Measurements from ENCODE around the gene ASIC4. TPM values are rescaled to one million over a fixed set of nuclear protein-coding genes. Genes with fewer than 3 reads are reported as not detected.
A peak's percentile ranks its signal among the peaks of the same experiment; 100 is the strongest.

Gene ASIC4
- polyA plus RNA-seq, 3 donors from 2014 or later, result not detected

DNA sequence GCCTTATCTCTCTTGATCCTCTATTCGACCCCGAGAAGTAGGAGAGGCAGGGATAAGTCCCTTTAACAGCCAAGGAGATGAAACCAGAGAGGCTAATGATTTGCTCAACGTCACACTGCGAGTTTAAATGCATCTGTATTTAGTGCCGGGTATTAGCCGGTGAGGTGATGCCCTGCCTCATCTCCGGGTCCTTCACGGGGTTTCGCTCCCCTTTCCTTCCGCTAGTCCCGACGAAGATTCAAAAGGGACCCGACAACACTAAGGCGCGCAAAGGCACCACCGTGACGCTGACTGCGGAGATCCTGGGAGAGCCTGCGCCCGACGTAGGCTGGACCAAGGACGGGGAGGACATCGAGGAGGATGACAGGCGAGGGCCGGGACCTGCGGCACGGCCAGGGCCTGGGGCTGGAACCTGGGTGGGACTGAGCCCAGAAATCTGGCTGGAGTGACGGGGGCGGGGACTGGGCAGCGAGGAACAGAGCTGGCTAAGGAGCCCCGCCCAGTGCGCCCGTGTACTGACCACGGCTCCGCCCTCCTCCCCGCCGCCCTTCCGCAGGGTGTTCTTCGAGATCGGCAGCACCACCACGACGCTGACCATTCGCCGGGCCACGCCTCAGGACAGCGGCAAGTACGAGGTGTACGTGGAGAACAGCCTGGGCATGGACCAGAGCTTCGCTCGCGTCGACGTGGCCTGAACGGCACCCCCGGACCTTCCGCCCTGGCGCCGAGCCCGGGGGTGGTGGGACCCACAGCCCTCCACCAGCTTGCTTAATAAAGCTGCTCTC lies 16.6 kb upstream of the ASIC4 start:
- H3K27me3 Mint-ChIP-seq (ENCODE audit: low read depth in 3 of 3), result peaks cover 5 to 18% (median 14%) of the 10 kb centered on the region in 3 donors
- H3K27ac Mint-ChIP-seq, result peak overlapping the region in 2 of 6 donors; percentile 80 to 93
- peak overlapping the region; percentile 94 to 99 (median 96) for H3K4me3 Mint-ChIP-seq
- peak; percentile 22 to 35 (median 31) for DNase-seq
- peaks cover 27 to 36% of the 10 kb centered on the region in 2 donors for H3K4me1 Mint-ChIP-seq
- H3K9me3 Mint-ChIP-seq, result peaks cover 0 to 2% (median 0%) of the 10 kb centered on the region in 6 donors
- peaks cover 0 to 4% (median 0%) of the 10 kb centered on the region in 3 donors for H3K36me3 Mint-ChIP-seq

DNA sequence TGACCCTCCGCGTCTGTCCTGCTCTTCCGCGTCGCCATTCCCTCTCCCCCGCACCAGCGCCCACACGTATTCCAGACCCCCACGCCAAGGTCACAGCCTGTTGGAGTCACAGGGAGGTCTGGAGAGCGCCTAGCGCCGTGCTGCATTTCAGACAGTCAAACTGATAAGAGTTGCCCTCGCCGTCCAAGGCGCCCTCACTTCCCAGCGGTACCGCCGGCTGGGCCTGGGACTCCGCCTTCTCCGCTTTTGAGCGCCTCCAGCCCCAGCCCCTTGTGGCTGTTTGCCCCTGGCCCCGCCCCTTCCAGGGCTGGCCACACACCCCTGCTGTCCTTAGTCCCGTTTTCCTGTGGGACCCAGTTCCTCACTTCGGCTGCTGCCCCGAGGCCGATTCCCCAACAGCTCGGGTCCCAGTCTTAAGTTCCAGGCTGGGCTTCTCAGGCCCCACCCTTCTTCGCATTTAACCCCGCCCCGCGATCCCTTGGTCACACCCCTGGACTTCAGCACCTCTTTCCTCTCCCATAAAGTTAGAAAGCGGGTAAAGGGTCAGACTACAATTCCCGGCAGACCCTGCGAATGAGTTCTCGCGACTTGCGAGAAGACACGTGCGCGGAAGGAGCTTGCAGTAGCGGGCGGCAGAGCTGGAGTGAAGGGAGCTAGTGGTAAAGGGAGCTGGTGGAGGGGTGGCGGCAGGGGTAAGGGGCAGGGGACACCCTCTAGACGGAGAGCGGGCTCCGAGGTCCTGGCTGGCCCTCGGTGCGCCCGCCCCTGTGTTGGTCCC lies 15.8 kb upstream of the ASIC4 start, which contains the start of gene GMPPA:
Gene GMPPA, plus strand, starts transcription at position 612 of the 778 bp plus-strand sequence. CDS start 1,085 bp downstream, outside the sequence.
- peaks cover 0 to 2% (median 0%) of the 10 kb centered on the region in 6 donors for H3K9me3 Mint-ChIP-seq
- peak within 1 kb of the TSS; percentile 80 to 95 (median 92) for H3K27ac Mint-ChIP-seq
- peaks cover 27 to 36% of the 10 kb centered on the region in 2 donors for H3K4me1 Mint-ChIP-seq
- peak; percentile 83 to 87 (median 85) for DNase-seq
- peak within 1 kb of the TSS; percentile 94 to 99 (median 96) for H3K4me3 Mint-ChIP-seq
- peaks cover under 1 to 5% (median 2%) of the 10 kb centered on the region in 3 donors for H3K36me3 Mint-ChIP-seq
- H3K27me3 Mint-ChIP-seq (ENCODE audit: low read depth in 3 of 3), result peaks cover 5 to 13% (median 12%) of the 10 kb centered on the region in 3 donors

- Mint-ChIP-seq H3K4me1 (peaks cover 27 to 36% of the 10 kb centered on the region in 2 donors), H3K4me3 (peak overlapping the region; percentile 94 to 99 (median 96)), H3K36me3 (peaks cover 5 to 10% (median 6%) of the 10 kb centered on the region in 3 donors), H3K27me3 (ENCODE audit: low read depth in 3 of 3) (peaks cover 5 to 15% (median 12%) of the 10 kb centered on the region in 3 donors), H3K27ac (peak overlapping the region; percentile 80 to 95 (median 92)), H3K9me3 (peaks cover 0 to 2% (median 0%) of the 10 kb centered on the region in 6 donors)
- DNase-seq, result no peak
Observed at GRCh38 chr2:219499058-219499307, 15.3 kb upstream of the ASIC4 start.

DNA sequence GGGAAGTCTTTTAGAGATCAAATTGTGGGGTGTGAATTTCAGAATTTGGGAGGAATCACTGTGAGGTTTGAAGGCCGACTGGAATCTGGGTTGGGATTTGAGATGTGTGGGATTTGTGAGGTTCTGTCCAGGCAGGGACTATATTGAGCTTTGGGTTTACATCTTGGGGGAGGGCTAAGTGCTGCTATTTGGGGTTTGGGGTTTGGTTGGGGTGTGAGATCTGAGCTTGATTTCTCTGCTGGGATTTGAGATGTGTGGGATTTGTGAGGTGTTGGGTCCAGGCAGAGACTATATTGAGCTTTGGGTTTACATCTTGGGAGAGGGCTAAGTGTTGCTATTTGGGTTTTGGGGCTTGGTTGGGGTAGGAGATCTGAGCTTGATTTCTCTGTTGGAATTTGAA lies 14.7 kb upstream of the ASIC4 start:
- H3K4me1 Mint-ChIP-seq, result peaks cover 27 to 36% of the 10 kb centered on the region in 2 donors

GRCh38 chr2:219500135-219500534 lies 14.1 kb upstream of the ASIC4 start:
- Mint-ChIP-seq H3K36me3 (peaks cover 12 to 19% (median 14%) of the 10 kb centered on the region in 3 donors), H3K4me1 (peaks cover 27 to 36% of the 10 kb centered on the region in 2 donors), H3K4me3 (peak overlapping the region; percentile 49 to 99 (median 94)), H3K9me3 (peaks cover 0 to 2% (median 0%) of the 10 kb centered on the region in 6 donors), H3K27ac (peak overlapping the region in 5 of 6 donors; percentile 65 to 93 (median 76)), H3K27me3 (ENCODE audit: low read depth in 3 of 3) (peaks cover 5 to 15% (median 8%) of the 10 kb centered on the region in 3 donors)
- DNase-seq, result no peak

More for the DNA sequence above, 14.7 kb upstream of the ASIC4 start:
- Mint-ChIP-seq H3K9me3 (peaks cover 0 to 2% (median 0%) of the 10 kb centered on the region in 6 donors), H3K36me3 (peaks cover 9 to 16% (median 12%) of the 10 kb centered on the region in 3 donors), H3K27me3 (ENCODE audit: low read depth in 3 of 3) (peaks cover 5 to 15% (median 12%) of the 10 kb centered on the region in 3 donors), H3K27ac (peak overlapping the region; percentile 80 to 95 (median 92)), H3K4me3 (peak overlapping the region; percentile 94 to 99 (median 96))
- DNase-seq, result no peak

GRCh38 chr2:219501849-219502248 lies 12.4 kb upstream of the ASIC4 start:
- no peak for DNase-seq
- peaks cover 27 to 36% of the 10 kb centered on the region in 2 donors for H3K4me1 Mint-ChIP-seq
- H3K27ac Mint-ChIP-seq, result no peak overlapping the region
- H3K9me3 Mint-ChIP-seq, result peaks cover 0 to 2% (median 0%) of the 10 kb centered on the region in 6 donors
- no peak overlapping the region for H3K4me3 Mint-ChIP-seq
- peaks cover 16 to 24% (median 20%) of the 10 kb centered on the region in 3 donors for H3K36me3 Mint-ChIP-seq
- peaks cover 5 to 10% (median 8%) of the 10 kb centered on the region in 3 donors for H3K27me3 Mint-ChIP-seq (ENCODE audit: low read depth in 3 of 3)

DNA sequence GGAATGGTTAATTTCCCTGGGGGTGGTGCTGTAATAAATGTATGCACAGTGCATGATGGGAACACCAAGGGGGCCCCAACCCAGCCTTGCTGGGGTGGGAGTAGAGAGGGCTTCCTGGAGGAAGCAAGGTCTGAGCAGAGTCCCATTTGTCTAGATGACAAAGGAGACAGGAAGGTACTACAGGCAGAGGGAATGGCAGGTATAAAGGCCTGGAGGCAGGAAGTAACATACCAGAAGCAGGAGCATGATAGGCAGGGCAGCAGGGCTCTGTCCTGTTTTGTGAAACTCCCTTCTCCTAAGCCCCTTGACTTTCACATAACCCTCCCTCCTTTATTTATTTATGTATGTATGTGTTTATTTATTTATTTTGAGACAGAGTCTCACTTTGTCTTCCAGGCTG lies 11.7 kb upstream of the ASIC4 start:
- DNase-seq, result no peak
- Mint-ChIP-seq H3K27me3 (ENCODE audit: low read depth in 3 of 3) (peaks cover 1 to 6% (median 6%) of the 10 kb centered on the region in 3 donors), H3K9me3 (no peaks in the 10 kb centered on the region), H3K4me1 (peaks cover 22 to 32% of the 10 kb centered on the region in 2 donors), H3K4me3 (no peak overlapping the region), H3K27ac (no peak overlapping the region), H3K36me3 (peaks cover 20 to 25% (median 20%) of the 10 kb centered on the region in 3 donors)

GRCh38 chr2:219505585-219505984 lies 8.7 kb upstream of the ASIC4 start:
- Mint-ChIP-seq H3K4me1 (peaks cover 9 to 12% of the 10 kb centered on the region in 2 donors), H3K27ac (no peak overlapping the region), H3K36me3 (peaks cover 20 to 25% (median 22%) of the 10 kb centered on the region in 3 donors), H3K4me3 (no peak overlapping the region), H3K27me3 (ENCODE audit: low read depth in 3 of 3) (peaks cover 5 to 13% (median 6%) of the 10 kb centered on the region in 3 donors), H3K9me3 (no peaks in the 10 kb centered on the region)
- no peak for DNase-seq

DNA sequence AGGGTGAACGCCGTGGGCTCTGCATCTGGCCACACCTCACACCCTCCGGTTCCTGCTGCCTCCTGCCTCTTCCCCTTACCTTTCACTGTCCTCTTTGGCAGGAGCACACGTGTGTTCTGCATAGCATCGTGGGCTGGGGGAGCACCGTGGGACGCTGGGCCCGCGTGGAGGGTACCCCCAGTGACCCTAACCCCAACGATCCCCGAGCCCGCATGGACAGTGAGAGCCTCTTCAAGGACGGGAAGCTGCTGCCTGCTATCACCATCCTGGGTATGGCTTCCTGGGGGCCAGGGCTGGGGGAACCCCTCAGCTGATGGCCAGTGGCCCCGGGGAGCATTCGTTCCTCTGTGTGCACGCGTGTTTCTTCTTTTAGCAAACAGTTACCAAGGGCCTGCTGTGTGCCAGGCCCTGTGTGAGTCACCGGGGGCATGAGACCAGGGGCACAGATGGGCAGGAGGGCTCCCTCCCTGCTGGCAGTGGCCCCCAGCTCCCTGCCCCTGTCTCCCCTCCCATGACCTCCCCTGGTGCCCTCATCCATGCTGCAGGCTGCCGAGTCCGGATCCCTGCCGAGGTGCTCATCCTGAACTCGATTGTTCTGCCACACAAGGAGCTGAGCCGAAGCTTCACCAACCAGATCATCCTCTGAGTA lies 8.0 kb upstream of the ASIC4 start:
- H3K4me1 Mint-ChIP-seq, result peaks cover 9 to 10% of the 10 kb centered on the region in 2 donors
- DNase-seq, result no peak
- peaks cover 6 to 13% (median 10%) of the 10 kb centered on the region in 3 donors for H3K27me3 Mint-ChIP-seq (ENCODE audit: low read depth in 3 of 3)
- H3K4me3 Mint-ChIP-seq, result no peak overlapping the region
- no peak overlapping the region for H3K27ac Mint-ChIP-seq
- no peaks in the 10 kb centered on the region for H3K9me3 Mint-ChIP-seq
- H3K36me3 Mint-ChIP-seq, result peaks cover 20 to 25% (median 22%) of the 10 kb centered on the region in 3 donors

DNA sequence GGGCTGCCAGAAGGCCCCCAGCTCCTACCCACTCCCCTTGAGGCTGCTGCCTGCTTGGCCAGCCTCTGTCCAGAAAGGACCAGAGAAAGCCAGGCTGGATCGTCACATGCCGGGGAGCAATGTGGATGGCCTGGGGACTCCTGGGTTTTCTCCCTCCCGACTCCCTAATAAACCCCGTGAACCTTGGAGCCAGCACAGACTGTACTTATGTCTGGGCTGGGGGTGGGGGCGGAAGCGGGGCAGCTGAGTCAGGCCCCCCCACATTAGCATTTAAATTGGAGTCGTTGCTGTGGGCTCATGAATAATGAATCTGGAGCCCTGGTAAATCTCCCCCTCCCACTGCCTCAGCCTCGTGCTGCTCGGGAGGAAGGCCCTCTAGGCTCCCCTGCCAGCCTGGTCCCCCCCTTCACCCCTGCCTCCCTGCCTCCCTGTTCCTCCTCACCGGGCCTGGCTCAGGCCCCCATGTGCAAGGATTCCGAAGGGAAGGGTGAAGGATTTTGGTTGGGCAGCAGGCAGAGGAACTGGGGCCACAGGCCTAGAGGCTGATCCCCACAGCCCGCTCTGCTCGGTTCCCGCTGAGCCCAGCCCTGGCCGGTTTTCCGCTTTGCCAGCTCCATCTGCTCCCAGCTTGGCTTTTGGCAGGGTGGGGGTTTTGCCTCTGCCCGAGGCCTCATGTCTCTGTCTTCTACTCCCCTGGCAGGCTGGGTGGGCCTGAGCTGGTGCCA lies 7.3 kb upstream of the ASIC4 start:
- DNase-seq, result no peak
- no peak overlapping the region for H3K4me3 Mint-ChIP-seq
- peaks cover 9 to 10% of the 10 kb centered on the region in 2 donors for H3K4me1 Mint-ChIP-seq
- H3K9me3 Mint-ChIP-seq, result no peaks in the 10 kb centered on the region
- peaks cover 6 to 16% (median 12%) of the 10 kb centered on the region in 3 donors for H3K27me3 Mint-ChIP-seq (ENCODE audit: low read depth in 3 of 3)
- peaks cover 20 to 25% (median 22%) of the 10 kb centered on the region in 3 donors for H3K36me3 Mint-ChIP-seq
- no peak overlapping the region for H3K27ac Mint-ChIP-seq

DNA sequence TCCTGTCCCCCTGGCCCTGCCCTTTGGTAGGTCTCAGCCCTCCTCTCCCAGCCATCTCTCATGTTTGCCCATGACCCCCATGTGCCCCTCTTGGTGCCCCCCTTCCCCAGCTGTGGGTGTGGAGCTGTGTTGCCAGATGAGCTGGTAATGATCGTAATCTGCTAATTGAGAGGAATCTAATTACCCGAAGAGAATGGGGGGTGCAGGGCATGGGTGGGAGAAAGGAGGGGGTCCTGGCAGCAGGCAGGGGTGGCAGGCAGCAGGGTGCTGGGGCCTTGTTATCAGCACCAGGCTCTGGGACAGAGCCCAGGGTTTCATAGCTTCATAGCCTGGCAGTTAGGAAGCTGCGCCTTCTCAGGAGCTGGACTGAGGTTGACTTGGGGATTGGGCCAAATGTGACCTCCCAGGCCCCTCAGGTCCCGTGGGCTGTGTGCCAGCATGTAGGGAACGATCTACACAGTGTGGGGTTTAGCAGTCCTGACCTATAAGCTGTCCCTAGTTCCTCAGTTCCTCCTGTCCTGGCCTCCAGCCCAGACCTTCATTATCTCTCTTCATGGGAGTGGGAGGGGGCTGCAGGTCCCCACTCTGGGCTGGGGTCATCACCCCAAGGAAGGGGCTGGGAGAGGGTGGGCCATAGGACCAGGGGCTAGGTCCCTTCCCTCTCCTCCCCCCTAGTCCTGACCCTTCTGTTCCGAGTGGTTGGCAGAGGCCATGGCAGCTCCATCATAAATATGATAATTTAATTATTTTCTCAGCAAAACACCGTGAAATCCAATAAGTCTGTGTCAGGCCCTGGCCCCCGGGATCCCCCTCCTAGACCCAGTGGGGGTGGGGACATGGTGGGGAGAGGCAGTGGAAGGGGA lies 6.5 kb upstream of the ASIC4 start:
- no peaks in the 10 kb centered on the region for H3K9me3 Mint-ChIP-seq
- DNase-seq, result no peak
- H3K4me3 Mint-ChIP-seq, result no peak overlapping the region
- H3K36me3 Mint-ChIP-seq, result peaks cover 20 to 22% (median 21%) of the 10 kb centered on the region in 3 donors
- no peak overlapping the region for H3K27ac Mint-ChIP-seq
- peaks cover 8 to 20% (median 10%) of the 10 kb centered on the region in 3 donors for H3K27me3 Mint-ChIP-seq (ENCODE audit: low read depth in 3 of 3)
- H3K4me1 Mint-ChIP-seq, result peaks cover 9 to 10% of the 10 kb centered on the region in 2 donors

GRCh38 chr2:219508444-219508734 lies 5.9 kb upstream of the ASIC4 start:
- DNase-seq, result no peak
- Mint-ChIP-seq H3K36me3 (peaks cover 20 to 21% (median 20%) of the 10 kb centered on the region in 3 donors), H3K27ac (no peak overlapping the region), H3K27me3 (ENCODE audit: low read depth in 3 of 3) (peaks cover 10 to 23% (median 12%) of the 10 kb centered on the region in 3 donors), H3K4me3 (no peak overlapping the region), H3K4me1 (peaks cover 9 to 10% of the 10 kb centered on the region in 2 donors), H3K9me3 (no peaks in the 10 kb centered on the region)
